ENCODE results near the gene CROCC.
"Not testable (repeated sequence)": the region's sequence is repeated elsewhere in the genome, so short reads cannot be mapped to it uniquely, and the experiment has no call there.

The CROCC gene

DNA sequence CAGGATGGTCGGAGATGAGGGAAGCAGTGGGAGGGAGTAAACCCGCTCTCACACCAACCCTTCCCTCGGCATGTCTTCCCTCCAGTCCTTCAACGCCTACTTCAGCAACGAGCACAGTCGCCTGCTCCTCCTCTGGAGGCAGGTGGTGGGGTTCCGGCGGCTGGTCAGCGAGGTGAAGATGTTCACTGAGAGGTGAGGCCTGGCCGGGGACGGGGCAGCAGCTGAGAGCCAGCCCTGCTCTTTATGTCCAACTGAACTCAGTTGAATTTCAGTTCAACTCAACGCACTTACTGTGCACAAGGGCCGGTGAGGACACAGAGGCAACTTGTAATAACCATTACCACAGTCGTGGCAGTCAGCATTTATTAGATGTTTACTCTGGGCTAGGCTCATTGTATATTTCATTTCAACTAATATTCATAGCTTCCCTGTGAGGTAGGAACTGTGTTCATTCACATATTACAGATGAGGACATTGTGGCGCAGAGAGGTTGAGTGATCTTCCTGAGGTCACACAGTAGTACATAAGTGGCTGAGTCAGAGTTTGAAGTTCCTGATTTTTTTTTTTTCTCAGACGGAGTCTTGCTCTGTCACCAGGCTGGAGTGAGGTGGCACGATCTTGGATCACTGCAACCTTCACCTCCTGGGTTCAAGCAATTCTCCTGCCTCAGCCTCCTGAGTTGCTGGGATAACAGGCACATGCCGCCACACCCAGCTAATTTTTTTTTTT, 9.6 kb downstream of the CROCC start:
- in situ Hi-C loops (cut with HindIII; ENCODE audit: low sequenced_read_pairs); DNase-seq (ENCODE audit: low read depth, low spot score); H3K4me3 ChIP-seq (ENCODE audit: low read depth, low read length): not testable (repeated sequence)

DNA sequence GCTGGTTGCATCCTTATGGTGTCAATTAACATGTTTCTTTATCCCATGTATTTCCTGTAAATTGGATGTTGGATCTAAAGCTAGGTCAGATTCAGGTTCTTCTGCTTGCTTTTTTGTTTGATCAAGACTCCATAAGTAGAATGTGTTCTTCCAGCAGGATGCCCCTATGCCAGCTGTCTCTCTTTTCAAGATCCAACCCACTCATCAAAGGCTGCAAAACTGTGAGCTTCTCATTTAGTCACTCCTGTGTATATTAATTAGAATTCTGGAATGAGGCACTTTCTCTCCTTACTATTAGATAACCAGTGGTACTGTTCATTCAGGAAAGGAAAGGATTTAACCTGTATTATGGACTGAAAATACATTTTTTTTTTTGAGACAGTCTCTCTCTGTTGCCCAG, 12.2 kb downstream of the CROCC start:
- DNase-seq (ENCODE audit: low read depth, low spot score); in situ Hi-C loops (cut with HindIII; ENCODE audit: low sequenced_read_pairs); H3K4me3 ChIP-seq (ENCODE audit: low read depth, low read length): not testable (repeated sequence)

DNA sequence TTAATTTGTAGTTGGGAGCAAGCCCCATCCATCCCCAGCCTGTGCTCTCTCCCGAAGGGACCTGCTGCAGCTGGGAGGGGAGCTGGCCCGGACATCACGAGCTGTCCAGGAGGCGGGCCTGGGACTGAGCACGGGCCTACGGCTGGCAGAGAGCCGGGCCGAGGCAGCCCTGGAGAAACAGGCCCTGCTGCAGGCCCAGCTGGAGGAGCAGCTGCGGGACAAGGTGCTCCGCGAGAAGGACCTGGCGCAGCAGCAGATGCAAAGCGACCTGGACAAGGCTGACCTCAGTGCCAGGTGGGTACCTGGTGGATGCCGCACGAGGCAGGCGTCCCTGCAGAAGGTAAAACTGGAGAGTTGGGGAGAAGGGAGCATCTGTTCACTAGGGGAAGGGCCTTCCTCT, 14.8 kb downstream of the CROCC start:
- H3K4me3 ChIP-seq (ENCODE audit: low read depth, low read length); DNase-seq (ENCODE audit: low read depth, low spot score); in situ Hi-C loops (cut with HindIII; ENCODE audit: low sequenced_read_pairs): not testable (repeated sequence)

DNA sequence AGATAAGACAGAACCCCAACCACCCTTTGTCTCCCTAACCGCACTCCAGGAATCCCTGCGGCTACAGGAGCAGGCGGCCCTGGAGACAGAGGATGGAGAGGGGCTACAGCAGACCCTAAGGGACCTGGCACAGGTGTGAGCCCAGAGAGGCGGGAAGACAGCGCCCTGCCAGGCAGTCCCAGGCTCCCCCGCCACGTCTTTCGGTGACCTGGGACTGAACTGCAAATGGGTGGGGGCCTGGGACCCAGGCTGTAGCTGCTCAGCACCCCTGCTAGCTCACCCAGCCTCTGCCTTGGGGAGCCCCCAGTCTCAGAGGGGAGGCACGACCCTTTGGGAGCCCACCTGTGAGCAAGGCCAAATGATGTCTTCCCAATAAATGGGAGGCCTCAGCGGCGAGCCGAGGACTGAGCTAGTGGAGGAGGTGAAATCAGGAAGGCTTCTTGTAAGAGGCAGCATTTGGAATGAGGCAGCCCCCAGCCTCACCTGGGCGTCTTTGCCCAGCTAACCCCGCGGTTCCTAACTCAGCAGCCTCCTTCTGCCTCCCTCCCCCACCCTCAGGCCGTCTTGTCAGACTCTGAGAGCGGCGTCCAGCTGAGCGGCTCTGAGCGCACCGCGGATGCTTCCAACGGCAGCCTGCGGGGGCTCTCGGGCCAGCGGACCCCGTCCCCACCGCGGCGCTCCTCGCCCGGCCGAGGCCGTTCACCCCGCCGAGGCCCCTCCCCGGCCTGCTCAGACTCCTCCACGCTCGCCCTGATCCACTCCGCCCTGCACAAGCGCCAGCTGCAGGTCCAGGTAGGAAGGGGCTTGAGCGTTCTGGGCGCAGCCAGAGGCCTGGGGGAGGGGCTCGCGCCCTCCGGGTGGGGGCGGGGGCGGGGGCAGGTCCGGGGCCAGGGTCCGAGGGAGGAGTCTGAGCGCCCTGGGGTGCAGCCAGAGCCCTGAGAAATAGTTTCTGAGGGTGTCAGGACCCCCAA, 16.9 kb downstream of the CROCC start:
- no peak for DNase-seq (ENCODE audit: low read depth, low spot score)
- TF ChIP-seq, protein P1, sequence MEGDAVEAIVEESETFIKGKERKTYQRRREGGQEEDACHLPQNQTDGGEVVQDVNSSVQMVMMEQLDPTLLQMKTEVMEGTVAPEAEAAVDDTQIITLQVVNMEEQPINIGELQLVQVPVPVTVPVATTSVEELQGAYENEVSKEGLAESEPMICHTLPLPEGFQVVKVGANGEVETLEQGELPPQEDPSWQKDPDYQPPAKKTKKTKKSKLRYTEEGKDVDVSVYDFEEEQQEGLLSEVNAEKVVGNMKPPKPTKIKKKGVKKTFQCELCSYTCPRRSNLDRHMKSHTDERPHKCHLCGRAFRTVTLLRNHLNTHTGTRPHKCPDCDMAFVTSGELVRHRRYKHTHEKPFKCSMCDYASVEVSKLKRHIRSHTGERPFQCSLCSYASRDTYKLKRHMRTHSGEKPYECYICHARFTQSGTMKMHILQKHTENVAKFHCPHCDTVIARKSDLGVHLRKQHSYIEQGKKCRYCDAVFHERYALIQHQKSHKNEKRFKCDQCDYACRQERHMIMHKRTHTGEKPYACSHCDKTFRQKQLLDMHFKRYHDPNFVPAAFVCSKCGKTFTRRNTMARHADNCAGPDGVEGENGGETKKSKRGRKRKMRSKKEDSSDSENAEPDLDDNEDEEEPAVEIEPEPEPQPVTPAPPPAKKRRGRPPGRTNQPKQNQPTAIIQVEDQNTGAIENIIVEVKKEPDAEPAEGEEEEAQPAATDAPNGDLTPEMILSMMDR (IDR thresholded peaks at IDR 0.05; ENCODE audit: low read depth, low read length) = no peak
- in situ Hi-C loops (cut with HindIII; ENCODE audit: low sequenced_read_pairs) = no loop called here
- no peak overlapping the region for H3K4me3 ChIP-seq (ENCODE audit: low read depth, low read length)

DNA sequence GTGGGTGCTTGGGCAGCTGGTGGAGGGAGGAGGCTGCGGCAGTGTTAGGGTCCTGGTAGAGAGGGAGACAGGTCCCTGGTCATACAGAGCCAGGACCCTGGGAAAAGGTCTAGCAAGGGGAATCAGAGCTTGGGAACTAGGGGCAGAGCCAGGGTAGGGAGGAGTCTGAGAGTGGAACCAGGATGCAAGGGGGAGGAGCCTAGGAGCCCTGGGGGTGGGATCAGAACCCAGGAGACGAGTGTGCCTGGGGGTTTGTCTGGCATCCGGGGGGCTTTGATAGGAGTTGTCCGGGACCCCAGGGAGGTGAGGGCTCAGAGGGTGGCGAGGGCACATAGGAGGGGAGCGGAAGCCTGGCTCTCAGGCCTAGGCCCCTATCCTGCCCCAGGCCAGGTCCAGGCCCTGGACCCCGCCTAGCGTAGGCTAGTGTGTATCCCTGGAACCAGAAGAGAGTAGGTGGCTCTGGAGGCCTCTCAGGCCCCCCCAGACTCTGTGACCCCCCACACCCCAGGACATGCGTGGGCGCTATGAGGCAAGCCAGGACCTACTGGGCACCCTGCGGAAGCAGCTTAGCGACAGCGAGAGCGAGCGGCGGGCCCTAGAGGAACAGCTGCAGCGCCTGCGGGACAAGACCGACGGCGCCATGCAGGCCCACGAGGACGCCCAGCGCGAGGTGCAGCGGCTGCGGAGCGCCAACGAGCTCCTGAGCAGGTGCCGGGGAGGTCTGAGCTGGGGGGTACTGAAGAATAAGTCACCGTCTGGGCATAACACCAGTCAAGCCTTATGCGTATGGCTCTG, 17.9 kb downstream of the CROCC start:
- in situ Hi-C loops (cut with HindIII; ENCODE audit: low sequenced_read_pairs); DNase-seq (ENCODE audit: low read depth, low spot score); H3K4me3 ChIP-seq (ENCODE audit: low read depth, low read length): not testable (repeated sequence)

DNA sequence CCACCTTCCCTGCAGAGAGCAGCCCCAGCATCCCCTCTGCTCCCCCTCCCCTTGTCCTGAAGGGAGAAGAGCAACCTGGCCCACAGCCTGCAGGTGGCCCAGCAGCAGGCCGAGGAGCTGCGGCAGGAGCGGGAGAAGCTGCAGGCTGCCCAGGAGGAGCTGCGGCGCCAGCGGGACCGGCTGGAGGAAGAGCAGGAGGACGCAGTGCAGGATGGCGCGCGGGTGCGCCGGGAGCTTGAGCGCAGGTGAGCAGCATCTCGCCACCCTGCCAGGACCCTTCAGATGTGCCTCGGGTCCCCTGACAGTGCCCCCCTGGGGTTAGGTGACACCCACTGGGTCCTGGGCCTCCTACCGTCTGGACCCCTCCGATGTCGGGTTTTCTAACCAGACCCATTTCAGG, 22.3 kb downstream of the CROCC start:
- in situ Hi-C loops (cut with HindIII; ENCODE audit: low sequenced_read_pairs) = no loop called here
- H3K4me3 ChIP-seq (ENCODE audit: low read depth, low read length) = no peak overlapping the region
- TF ChIP-seq, protein P1 (IDR thresholded peaks at IDR 0.05; ENCODE audit: low read depth, low read length) = no peak
- DNase-seq (ENCODE audit: low read depth, low spot score) = no peak

DNA sequence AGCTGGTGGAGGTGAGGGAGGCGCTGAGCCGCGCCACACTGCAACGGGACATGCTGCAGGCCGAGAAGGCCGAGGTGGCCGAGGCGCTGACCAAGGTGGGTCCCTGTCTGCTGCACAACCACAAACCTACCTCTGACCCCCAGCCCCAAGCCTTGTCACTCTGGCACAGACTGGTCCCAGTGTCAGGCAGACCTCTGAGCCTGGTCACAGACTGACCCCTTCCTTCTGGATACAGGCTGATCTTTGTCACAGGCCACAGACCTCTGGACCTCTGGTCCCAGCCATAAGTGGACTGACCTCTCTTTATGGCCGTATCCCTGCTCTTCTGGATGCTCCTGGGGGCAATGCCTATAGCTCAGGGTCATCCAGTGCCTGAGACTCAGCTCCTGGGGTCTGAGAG, 23.8 kb downstream of the CROCC start:
- DNase-seq (ENCODE audit: low read depth, low spot score); H3K4me3 ChIP-seq (ENCODE audit: low read depth, low read length); in situ Hi-C loops (cut with HindIII; ENCODE audit: low sequenced_read_pairs): not testable (repeated sequence)

DNA sequence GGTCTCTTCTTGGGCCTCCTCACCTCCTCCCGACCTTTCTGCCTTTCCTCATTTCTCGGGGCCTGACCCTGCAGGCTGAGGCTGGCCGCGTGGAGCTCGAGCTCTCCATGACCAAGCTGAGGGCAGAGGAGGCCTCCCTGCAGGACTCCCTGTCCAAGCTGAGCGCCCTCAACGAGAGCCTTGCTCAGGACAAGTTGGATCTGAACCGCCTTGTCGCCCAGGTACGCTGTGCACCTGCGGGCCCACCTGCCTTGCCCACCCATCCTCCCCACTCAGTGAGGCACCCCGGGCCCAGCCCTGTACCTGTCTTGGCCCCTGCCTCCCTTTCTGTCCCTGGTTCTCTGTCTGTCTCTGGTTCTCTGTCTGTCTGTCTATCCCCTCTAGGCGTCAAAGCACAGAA, 24.5 kb downstream of the CROCC start:
- H3K4me3 ChIP-seq (ENCODE audit: low read depth, low read length); in situ Hi-C loops (cut with HindIII; ENCODE audit: low sequenced_read_pairs); DNase-seq (ENCODE audit: low read depth, low spot score): not testable (repeated sequence)

DNA sequence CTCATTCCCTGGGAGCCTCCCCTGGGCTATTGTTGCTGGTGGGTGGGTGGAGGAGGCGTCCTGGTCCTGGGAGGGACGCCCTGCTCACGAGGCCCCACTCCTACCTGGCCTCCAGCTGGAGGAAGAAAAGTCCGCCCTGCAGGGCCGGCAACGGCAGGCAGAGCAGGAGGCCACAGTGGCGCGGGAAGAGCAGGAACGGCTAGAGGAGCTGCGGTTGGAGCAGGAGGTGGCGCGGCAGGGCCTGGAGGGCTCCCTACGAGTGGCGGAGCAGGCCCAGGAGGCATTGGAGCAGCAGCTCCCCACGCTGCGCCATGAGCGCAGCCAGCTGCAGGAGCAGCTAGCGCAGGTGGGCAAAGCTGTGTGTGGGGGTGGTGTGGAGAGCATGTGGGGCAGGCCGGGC, 24.9 kb downstream of the CROCC start:
- H3K4me3 ChIP-seq (ENCODE audit: low read depth, low read length) = no peak overlapping the region
- in situ Hi-C loops (cut with HindIII; ENCODE audit: low sequenced_read_pairs) = no loop called here
- TF ChIP-seq, protein P1 (IDR thresholded peaks at IDR 0.05; ENCODE audit: low read depth, low read length) = no peak
- no peak for DNase-seq (ENCODE audit: low read depth, low spot score)

DNA sequence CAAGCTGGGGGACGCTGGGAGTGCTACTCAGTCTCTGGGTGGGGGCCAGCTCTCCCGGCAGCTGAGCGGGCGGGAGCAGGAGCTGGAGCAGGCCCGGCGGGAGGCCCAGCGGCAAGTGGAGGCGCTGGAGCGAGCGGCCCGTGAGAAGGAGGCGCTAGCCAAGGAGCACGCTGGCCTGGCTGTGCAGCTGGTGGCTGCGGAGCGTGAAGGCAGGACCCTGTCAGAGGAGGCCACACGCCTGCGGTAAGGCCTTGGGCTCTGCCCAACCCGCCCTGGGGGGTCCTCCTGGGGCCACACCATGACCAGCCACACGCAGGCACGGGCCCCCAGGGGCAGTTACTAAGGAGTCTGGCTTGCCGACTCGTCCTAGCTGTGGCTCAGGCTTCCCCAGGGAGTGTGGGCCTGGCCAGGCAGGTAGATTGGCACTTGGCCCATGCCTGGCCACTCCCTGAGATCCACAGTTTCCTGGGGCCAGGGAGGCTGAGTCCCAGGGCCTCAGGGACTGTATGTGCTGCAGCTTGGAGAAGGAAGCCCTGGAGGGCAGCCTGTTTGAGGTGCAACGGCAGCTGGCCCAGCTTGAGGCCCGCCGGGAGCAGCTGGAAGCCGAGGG, 26.7 kb downstream of the CROCC start:
- in situ Hi-C loops (cut with HindIII; ENCODE audit: low sequenced_read_pairs); DNase-seq (ENCODE audit: low read depth, low spot score); H3K4me3 ChIP-seq (ENCODE audit: low read depth, low read length): not testable (repeated sequence)

DNA sequence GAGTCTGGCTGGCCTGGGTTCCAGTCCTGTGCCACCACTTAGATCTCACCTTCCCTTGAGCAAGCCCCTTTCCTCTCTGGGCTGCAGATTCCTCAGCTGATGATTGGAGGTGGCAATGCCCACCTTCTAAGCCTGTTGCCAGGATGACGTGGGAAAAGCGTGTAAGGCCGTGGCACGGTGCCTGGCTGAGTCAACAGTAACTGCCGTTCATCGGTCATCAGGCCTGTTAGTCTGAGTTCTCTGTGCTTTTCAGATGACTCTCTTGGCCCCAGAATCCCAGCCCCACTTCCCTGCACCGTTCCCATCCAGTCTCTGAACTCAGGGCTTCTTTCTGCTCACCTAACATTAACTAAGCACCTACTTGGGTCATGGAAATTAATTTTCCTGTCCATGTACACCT, 27.3 kb downstream of the CROCC start:
- in situ Hi-C loops (cut with HindIII; ENCODE audit: low sequenced_read_pairs); H3K4me3 ChIP-seq (ENCODE audit: low read depth, low read length): not testable (repeated sequence)
- peak; percentile 55 for DNase-seq (ENCODE audit: low read depth, low spot score)

DNA sequence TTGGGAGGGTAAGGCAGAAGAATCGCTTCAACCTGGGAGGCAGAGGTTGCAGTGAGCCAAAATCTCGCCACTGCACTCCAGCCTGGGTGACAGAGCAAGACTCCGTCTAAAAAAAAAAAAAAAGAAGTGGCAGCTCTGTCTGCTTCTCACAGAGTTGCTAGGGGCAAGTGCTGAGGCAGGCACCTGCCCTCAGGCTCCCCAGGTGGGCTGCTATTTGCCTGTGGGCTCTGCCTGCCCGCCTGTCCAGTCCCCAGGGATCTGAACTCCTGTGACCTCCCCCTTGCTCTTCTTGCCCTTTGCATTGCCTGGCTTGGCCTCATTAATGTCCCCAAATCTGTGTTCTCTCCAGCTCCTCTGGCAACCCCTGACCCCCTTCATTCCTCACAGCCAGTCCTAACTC, 30.6 kb downstream of the CROCC start:
- H3K4me3 ChIP-seq (ENCODE audit: low read depth, low read length); DNase-seq (ENCODE audit: low read depth, low spot score); in situ Hi-C loops (cut with HindIII; ENCODE audit: low sequenced_read_pairs): not testable (repeated sequence)

All from astrocyte of the spinal cord (primary cell).